HL-60 (cell line): ENCODE data around the gene NRCAM.

Experiments used
- DNase-seq, 2 experiments: peaks; one replicate each; pipeline ENCODE4 v3.0.0-alpha.2; 2010 to 2020; ENCODE audit warnings: low read depth in 1 of 2, low spot score in 1 of 2
- H3K27ac ChIP-seq: fragments of 250-450 bp; sonication (Bioruptor Pico); replicated peaks from 2 replicates; pipeline ENCODE4 v1.5.1; 2020; ENCODE audit warnings: mild to moderate bottlenecking, moderate library complexity
- H3K27me3 ChIP-seq: fragments of 250-450 bp; sonication (Bioruptor Pico); 2 replicates; pipeline ENCODE4 v1.5.1; 2021; ENCODE audit warnings: mild to moderate bottlenecking, moderate library complexity; ENCODE audit not compliant: insufficient read depth, poor library complexity, severe bottlenecking
- H3K4me3 ChIP-seq: replicated peaks from 2 replicates; pipeline ENCODE4 v1.5.1; 2011; ENCODE audit warnings: mild to moderate bottlenecking, control low read depth, low read length; ENCODE audit not compliant: insufficient read depth
- GABPA ChIP-seq: IDR thresholded peaks from 2 replicates; pipeline ENCODE4 v1.6.1; 2012; ENCODE audit warnings: low read depth
- POLR2AphosphoS5 ChIP-seq: IDR thresholded peaks from 2 replicates; pipeline ENCODE4 v1.6.1; 2012; ENCODE audit warnings: low read depth
- SPI1 ChIP-seq: IDR thresholded peaks from 2 replicates; pipeline ENCODE4 v1.6.1; 2012; ENCODE audit warnings: low read depth, mild to moderate bottlenecking, borderline replicate concordance
- TF ChIP-seq, protein P1 (sequence below): IDR thresholded peaks from 2 replicates; pipeline ENCODE4 v1.6.1; 2012; ENCODE audit warnings: low read depth; ENCODE audit not compliant: insufficient replicate concordance
- TF ChIP-seq, protein P2 (sequence below): IDR thresholded peaks from one replicate; pipeline ENCODE4 v1.5.1; 2011; ENCODE audit warnings: low read length, control low read depth, inconsistent platforms; ENCODE audit not compliant: insufficient read depth

NRCAM gene

DNA sequence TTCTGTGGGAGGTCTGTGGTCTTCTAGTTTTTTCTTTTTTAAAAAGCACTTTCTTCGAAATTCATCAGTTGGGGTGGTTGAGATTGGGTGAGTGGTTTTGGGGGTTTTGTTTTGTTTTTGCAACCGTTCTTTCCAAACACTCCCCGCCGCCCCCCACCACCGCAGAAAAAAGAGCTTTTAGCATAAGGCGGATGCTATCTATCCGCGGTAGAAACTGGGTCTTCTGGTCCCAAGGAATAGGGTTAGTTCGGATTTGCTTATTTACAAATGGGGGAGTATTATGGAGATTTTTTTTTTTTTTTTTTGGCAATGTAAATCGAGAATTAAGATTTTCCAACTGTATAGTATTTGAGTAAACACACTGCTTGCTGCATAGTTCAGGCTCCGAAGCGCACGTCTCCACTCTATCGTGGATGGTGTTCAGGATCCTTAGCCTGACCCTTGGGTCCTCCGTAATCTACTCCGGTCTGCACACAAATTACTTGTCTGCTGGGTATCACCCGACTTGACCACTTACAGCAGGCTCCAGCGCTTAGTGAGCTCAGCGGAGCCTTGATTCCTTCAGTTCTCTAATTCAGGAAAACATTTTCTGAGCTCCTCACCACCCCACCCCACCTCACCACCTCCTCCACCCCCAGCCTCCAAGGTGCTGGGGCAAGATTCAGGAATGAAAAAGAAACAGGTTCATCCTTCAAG is 757 bp upstream of the NRCAM start:
- Histone ChIP-seq H3K27me3 (peaks cover 46% of the 10 kb centered on the region), H3K27ac (no peak overlapping the region), H3K4me3 (no peak overlapping the region)
- no peak for DNase-seq
- TF ChIP-seq GABPA = no peak
- no peak for TF ChIP-seq POLR2AphosphoS5
- TF ChIP-seq, protein P1, sequence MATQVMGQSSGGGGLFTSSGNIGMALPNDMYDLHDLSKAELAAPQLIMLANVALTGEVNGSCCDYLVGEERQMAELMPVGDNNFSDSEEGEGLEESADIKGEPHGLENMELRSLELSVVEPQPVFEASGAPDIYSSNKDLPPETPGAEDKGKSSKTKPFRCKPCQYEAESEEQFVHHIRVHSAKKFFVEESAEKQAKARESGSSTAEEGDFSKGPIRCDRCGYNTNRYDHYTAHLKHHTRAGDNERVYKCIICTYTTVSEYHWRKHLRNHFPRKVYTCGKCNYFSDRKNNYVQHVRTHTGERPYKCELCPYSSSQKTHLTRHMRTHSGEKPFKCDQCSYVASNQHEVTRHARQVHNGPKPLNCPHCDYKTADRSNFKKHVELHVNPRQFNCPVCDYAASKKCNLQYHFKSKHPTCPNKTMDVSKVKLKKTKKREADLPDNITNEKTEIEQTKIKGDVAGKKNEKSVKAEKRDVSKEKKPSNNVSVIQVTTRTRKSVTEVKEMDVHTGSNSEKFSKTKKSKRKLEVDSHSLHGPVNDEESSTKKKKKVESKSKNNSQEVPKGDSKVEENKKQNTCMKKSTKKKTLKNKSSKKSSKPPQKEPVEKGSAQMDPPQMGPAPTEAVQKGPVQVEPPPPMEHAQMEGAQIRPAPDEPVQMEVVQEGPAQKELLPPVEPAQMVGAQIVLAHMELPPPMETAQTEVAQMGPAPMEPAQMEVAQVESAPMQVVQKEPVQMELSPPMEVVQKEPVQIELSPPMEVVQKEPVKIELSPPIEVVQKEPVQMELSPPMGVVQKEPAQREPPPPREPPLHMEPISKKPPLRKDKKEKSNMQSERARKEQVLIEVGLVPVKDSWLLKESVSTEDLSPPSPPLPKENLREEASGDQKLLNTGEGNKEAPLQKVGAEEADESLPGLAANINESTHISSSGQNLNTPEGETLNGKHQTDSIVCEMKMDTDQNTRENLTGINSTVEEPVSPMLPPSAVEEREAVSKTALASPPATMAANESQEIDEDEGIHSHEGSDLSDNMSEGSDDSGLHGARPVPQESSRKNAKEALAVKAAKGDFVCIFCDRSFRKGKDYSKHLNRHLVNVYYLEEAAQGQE = no peak
- TF ChIP-seq, protein P2, sequence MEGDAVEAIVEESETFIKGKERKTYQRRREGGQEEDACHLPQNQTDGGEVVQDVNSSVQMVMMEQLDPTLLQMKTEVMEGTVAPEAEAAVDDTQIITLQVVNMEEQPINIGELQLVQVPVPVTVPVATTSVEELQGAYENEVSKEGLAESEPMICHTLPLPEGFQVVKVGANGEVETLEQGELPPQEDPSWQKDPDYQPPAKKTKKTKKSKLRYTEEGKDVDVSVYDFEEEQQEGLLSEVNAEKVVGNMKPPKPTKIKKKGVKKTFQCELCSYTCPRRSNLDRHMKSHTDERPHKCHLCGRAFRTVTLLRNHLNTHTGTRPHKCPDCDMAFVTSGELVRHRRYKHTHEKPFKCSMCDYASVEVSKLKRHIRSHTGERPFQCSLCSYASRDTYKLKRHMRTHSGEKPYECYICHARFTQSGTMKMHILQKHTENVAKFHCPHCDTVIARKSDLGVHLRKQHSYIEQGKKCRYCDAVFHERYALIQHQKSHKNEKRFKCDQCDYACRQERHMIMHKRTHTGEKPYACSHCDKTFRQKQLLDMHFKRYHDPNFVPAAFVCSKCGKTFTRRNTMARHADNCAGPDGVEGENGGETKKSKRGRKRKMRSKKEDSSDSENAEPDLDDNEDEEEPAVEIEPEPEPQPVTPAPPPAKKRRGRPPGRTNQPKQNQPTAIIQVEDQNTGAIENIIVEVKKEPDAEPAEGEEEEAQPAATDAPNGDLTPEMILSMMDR = no peak
- no peak for TF ChIP-seq SPI1

DNA sequence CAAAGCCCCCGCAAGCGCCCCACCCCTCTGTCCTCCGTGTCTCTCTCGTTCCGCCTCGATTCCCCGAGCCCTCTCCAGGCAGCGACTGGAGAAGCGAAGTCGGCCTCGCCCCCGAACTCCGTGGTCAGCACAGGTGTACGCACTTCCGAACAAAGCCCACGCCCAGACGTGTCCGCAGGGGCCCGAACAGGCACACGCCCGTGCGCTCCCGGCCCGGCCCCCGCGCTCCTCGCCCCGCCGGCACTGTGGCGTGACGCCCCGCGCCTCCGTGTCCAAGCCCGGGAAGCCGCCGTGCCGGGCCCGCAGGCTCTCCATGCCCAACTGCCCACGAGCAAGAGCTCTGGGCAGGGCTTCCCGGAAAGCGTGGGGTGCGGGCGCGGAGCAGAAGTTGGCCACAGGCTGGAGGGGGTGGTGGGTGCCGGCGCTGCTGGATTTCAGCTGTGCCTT is 662 bp downstream of the NRCAM start:
- DNase-seq = no peak
- H3K4me3 ChIP-seq = peak overlapping the region; percentile 34
- TF ChIP-seq POLR2AphosphoS5 (no peak), GABPA (no peak), SPI1 (no peak)
- TF ChIP-seq, protein P1 = no peak
- TF ChIP-seq, protein P2 = no peak
- H3K27ac ChIP-seq = no peak overlapping the region
- H3K27me3 ChIP-seq = peaks cover 49% of the 10 kb centered on the region

DNA sequence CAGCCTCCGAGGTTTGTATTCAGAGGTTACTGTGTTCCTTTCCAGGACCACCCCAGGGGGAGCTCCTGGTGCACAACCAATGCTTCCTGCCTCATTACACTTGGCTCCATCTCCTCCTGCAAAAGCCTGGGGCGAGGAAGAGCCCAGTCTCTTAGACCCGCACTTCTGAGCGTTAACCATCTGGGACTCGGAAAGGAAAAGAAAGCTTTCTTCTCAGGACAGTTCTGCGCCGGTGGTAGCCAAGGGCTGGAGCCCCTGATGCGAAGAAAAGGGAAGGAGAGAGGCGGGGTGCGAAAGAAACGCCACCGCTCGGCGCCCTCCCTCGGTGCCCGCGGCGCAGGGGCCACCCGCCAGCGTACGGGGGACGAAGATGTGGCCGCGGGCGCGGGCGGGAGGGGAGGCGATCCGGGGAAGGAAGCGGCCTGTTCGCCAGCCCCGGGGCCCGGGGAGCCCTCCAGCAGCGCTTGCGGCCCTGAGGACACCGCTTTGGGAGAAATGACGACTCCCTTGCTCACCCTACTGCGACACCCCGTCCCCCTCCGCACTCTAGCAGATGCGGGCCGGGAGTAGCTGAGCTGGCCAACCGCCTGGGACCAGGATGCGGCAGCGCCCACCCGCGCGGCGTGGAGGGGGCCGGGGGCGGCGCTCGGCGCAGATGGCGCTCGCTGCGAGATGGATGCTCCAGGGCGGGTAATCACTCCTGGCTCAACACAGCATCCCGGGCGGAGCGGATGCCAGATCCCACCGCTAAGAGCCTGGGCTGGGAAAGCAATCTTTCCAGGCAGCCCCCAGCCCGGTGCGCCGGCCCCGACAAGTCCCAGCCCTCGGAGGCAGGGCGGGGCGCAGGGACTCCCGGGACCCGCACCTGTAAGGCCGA is 1.3 kb downstream of the NRCAM start:
- TF ChIP-seq, protein P2 = no peak
- TF ChIP-seq GABPA (no peak), POLR2AphosphoS5 (no peak), SPI1 (no peak)
- TF ChIP-seq, protein P1 = no peak
- no peak for DNase-seq
- Histone ChIP-seq H3K27me3 (peaks cover 49% of the 10 kb centered on the region), H3K4me3 (peak overlapping the region; percentile 34), H3K27ac (no peak overlapping the region)
